ENCODE data around the gene SMIM20. TPM values are rescaled to one million over a fixed set of nuclear protein-coding genes. Genes with fewer than 3 reads are reported as not detected.

Gene SMIM20
- total RNA-seq, 4 donors from 2014 or later: 36.4 to 59.4 (median 48.3) TPM

GRCh38 chr4:25872851-25873631 is 41.0 kb upstream of the SMIM20 start:
- in situ Hi-C loops (cut with MboI; ENCODE audit: low sequenced_read_pairs in 4 of 4): no loop called here
- intact Hi-C loops (cut with DNase I; ENCODE audit: low total_unique reads): no loop called here

GRCh38 chr4:25873632-25874129 is 40.3 kb upstream of the SMIM20 start:
- in situ Hi-C loops (cut with MboI; ENCODE audit: low sequenced_read_pairs in 4 of 4): no loop called here

More at GRCh38 chr4:25872851-25873631, 41.0 kb upstream of the SMIM20 start:
- Histone ChIP-seq H3K4me3 (no peak overlapping the region), H3K4me1 (no peaks in the 10 kb centered on the region), H3K9me3 (no peaks in the 10 kb centered on the region), H3K27ac (no peak overlapping the region), H3K27me3 (no peaks in the 10 kb centered on the region), H3K36me3 (no peaks in the 10 kb centered on the region)
- DNase-seq (no peak), ATAC-seq (no peak)
- TF ChIP-seq POLR2A (IDR thresholded peaks at IDR 0.05) (no peak), CTCF (IDR thresholded peaks at IDR 0.05 in 4 of 5, conservative IDR thresholded peaks at IDR 0.05 in 1 of 5) (no peak)

GRCh38 chr4:25874655-25875054 is 39.4 kb upstream of the SMIM20 start:
- in situ Hi-C loops (cut with MboI; ENCODE audit: low sequenced_read_pairs in 4 of 4): no loop called here

More at GRCh38 chr4:25873632-25874129, 40.3 kb upstream of the SMIM20 start:
- DNase-seq: no peak
- no peak overlapping the region for H3K27ac ChIP-seq
- H3K27me3 ChIP-seq: no peaks in the 10 kb centered on the region
- no peaks in the 10 kb centered on the region for H3K9me3 ChIP-seq
- TF ChIP-seq POLR2A (IDR thresholded peaks at IDR 0.05): no peak
- TF ChIP-seq CTCF (IDR thresholded peaks at IDR 0.05 in 4 of 5, conservative IDR thresholded peaks at IDR 0.05 in 1 of 5): no peak
- ATAC-seq: no peak
- no peaks in the 10 kb centered on the region for H3K36me3 ChIP-seq
- intact Hi-C loops (cut with DNase I; ENCODE audit: low total_unique reads): no loop called here
- H3K4me3 ChIP-seq: no peak overlapping the region
- no peaks in the 10 kb centered on the region for H3K4me1 ChIP-seq

GRCh38 chr4:25875281-25875745 is 38.7 kb upstream of the SMIM20 start:
- H3K27ac ChIP-seq: no peak overlapping the region
- in situ Hi-C loops (cut with MboI; ENCODE audit: low sequenced_read_pairs in 4 of 4) (no loop called here), intact Hi-C loops (cut with DNase I; ENCODE audit: low total_unique reads) (no loop called here)
- DNase-seq (no peak), ATAC-seq (no peak)
- no peaks in the 10 kb centered on the region for H3K4me1 ChIP-seq
- no peak for TF ChIP-seq CTCF (IDR thresholded peaks at IDR 0.05 in 4 of 5, conservative IDR thresholded peaks at IDR 0.05 in 1 of 5)
- TF ChIP-seq POLR2A (IDR thresholded peaks at IDR 0.05): no peak
- H3K4me3 ChIP-seq: no peak overlapping the region
- no peaks in the 10 kb centered on the region for H3K36me3 ChIP-seq
- H3K27me3 ChIP-seq: no peaks in the 10 kb centered on the region
- H3K9me3 ChIP-seq: no peaks in the 10 kb centered on the region

More at GRCh38 chr4:25874655-25875054, 39.4 kb upstream of the SMIM20 start:
- TF ChIP-seq POLR2A (IDR thresholded peaks at IDR 0.05) (no peak), CTCF (IDR thresholded peaks at IDR 0.05 in 4 of 5, conservative IDR thresholded peaks at IDR 0.05 in 1 of 5) (no peak)
- DNase-seq (no peak), ATAC-seq (no peak)
- H3K27me3 ChIP-seq: no peaks in the 10 kb centered on the region
- H3K27ac ChIP-seq: no peak overlapping the region
- H3K4me1 ChIP-seq: no peaks in the 10 kb centered on the region
- no peak overlapping the region for H3K4me3 ChIP-seq
- intact Hi-C loops (cut with DNase I; ENCODE audit: low total_unique reads): no loop called here
- no peaks in the 10 kb centered on the region for H3K36me3 ChIP-seq
- H3K9me3 ChIP-seq: no peaks in the 10 kb centered on the region

Data from gastrocnemius medialis (tissue), 4 donors.